OCI-LY3 (cell line): ENCODE results near the gene ABCD3.
A peak's percentile ranks its signal among the peaks of the same experiment; 100 is the strongest.

Experiments used
- H2AFZ ChIP-seq: fragments of 200-600, 300-600 bp; shearing (Covaris generic); 2 replicates; pipeline ENCODE4 v1.6.0; 2014; ENCODE audit warnings: antibody characterized with exemption, low read depth, low read length
- H3K27ac ChIP-seq: fragments of 200-600, 300-600 bp; sonication (generic); 2 replicates; pipeline ENCODE4 v1.5.1; 2014; ENCODE audit warnings: mild to moderate bottlenecking, low read length, moderate library complexity, mixed read lengths
- H3K27me3 ChIP-seq: fragments of 200-600, 300-600 bp; sonication (generic); 2 replicates; pipeline ENCODE4 v1.6.1; 2014; ENCODE audit warnings: low read depth, low read length, mixed read lengths
- H3K36me3 ChIP-seq: fragments of 200-600, 300-600 bp; sonication (generic); replicated peaks from 2 replicates; pipeline ENCODE3; 2014; ENCODE audit warnings: low read depth, low read length, mixed read lengths
- H3K4me1 ChIP-seq: fragments of 300-600, 200-600 bp; sonication (generic); 2 replicates; pipeline ENCODE4 v1.6.1; 2014; ENCODE audit warnings: low read length, mixed read lengths
- H3K4me2 ChIP-seq: fragments of 200-600, 300-600 bp; sonication (generic); 2 replicates; pipeline ENCODE4 v1.6.1; 2014; ENCODE audit warnings: low read length, mixed read lengths
- H3K4me3 ChIP-seq: fragments of 300-600, 200-600 bp; sonication (generic); 2 replicates; pipeline ENCODE4 v1.5.1; 2014; ENCODE audit warnings: antibody characterized with exemption, mild to moderate bottlenecking, low read length, moderate library complexity
- H3K79me2 ChIP-seq: fragments of 300-600, 200-600 bp; shearing (Covaris generic); 2 replicates; pipeline ENCODE4 v1.6.1; 2014; ENCODE audit warnings: mild to moderate bottlenecking, low read length, mixed read lengths
- H3K9ac ChIP-seq: fragments of 300-600, 200-600 bp; shearing (Covaris generic); 2 replicates; pipeline ENCODE4 v1.6.0; 2014; ENCODE audit warnings: mild to moderate bottlenecking, low read length, moderate library complexity
- H3K9me3 ChIP-seq: fragments of 200-600, 300-600 bp; shearing (Covaris generic); 2 replicates; pipeline ENCODE4 v1.6.1; 2014; ENCODE audit warnings: low read length, mixed read lengths; ENCODE audit not compliant: insufficient read depth
- H4K20me1 ChIP-seq: fragments of 200-600, 300-600 bp; sonication (generic); 2 replicates; pipeline ENCODE4 v1.6.1; 2016; ENCODE audit warnings: low read length, mixed read lengths; ENCODE audit not compliant: insufficient read depth
- EZH2phosphoT487 ChIP-seq: fragments of 200-600 bp; shearing (Covaris generic); IDR thresholded peaks from 2 replicates; pipeline ENCODE4 v1.6.1; 2018; ENCODE audit warnings: antibody characterized with exemption, mixed run types, low read depth
- TF ChIP-seq, protein P1 (sequence below): fragments of 200-600, 300-600 bp; sonication (generic); IDR thresholded peaks from 2 replicates; pipeline ENCODE4 v1.5.1; 2014; ENCODE audit warnings: antibody characterized with exemption, low read length, low read depth

Gene ABCD3

DNA sequence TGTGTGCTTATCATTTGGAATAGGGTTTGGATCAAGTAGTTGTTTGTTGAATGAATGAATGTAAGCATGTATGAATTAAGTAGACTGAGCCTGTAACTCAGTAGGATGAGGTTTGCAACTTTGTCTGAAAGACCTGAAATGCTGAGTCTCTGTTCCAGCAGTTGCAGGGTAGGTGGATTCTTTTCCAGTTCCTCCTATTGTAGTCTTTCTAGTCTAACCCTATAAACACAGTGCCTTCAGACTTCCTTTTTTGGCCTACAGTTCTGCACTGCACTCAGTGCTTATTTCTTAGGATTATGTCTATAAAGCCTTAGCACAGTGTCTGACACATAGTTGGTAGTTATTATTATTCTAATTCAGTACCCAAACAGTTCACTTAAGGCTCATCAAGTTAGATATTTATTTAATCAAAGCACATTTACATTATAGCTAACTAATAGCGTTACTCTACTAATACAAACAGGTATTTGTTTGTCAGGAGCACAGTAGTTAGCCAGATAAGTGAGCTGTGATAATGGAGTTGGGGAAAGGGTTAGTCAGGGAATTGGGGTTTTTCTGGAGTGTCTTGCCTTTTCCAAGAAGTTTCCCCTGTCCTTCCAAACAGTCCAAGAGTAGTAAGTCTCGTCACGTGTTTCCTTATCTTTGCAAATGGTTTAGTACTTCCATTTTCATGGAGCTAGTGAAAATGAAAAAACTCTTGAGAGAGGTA lies 45.0 kb downstream of the ABCD3 start:
- Histone ChIP-seq H3K36me3 (no peaks in the 10 kb centered on the region), H3K4me1 (no peaks in the 10 kb centered on the region), H3K9me3 (no peaks in the 10 kb centered on the region), H3K27me3 (no peaks in the 10 kb centered on the region), H3K79me2 (no peaks in the 10 kb centered on the region), H3K27ac (no peak overlapping the region), H2AFZ (no peak overlapping the region), H3K4me3 (no peak overlapping the region), H3K9ac (no peak overlapping the region), H3K4me2 (no peak overlapping the region), H4K20me1 (no peaks in the 10 kb centered on the region)
- TF ChIP-seq, protein P1, sequence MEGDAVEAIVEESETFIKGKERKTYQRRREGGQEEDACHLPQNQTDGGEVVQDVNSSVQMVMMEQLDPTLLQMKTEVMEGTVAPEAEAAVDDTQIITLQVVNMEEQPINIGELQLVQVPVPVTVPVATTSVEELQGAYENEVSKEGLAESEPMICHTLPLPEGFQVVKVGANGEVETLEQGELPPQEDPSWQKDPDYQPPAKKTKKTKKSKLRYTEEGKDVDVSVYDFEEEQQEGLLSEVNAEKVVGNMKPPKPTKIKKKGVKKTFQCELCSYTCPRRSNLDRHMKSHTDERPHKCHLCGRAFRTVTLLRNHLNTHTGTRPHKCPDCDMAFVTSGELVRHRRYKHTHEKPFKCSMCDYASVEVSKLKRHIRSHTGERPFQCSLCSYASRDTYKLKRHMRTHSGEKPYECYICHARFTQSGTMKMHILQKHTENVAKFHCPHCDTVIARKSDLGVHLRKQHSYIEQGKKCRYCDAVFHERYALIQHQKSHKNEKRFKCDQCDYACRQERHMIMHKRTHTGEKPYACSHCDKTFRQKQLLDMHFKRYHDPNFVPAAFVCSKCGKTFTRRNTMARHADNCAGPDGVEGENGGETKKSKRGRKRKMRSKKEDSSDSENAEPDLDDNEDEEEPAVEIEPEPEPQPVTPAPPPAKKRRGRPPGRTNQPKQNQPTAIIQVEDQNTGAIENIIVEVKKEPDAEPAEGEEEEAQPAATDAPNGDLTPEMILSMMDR: no peak
- no peak for TF ChIP-seq EZH2phosphoT487

DNA sequence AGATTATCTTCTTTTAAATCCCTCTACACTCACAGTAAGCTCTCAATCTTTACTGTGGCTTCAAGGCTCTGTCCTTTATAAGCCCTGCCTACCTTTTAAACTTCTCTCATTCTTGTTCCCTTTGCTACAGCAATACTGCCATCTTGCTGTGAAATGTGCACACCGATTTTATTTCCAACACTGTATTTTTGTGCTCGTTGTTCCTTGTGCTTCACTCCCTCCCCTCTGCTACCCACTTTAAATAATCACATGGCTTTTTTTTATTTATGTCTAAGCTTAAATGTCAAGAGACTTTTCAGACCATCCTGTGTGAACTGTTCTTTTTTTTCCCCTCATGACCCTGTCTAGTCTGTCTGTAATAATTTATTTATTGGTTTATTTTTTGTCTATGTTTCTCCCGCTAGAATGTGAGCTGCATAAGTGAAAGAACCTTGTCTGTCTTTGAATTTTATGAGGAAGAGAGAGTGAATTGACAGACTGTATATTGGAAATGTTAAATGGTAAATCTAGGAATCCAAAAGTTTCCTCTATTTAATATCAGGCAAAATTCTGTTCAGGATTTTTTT lies 45.7 kb downstream of the ABCD3 start:
- H3K9me3 ChIP-seq: no peaks in the 10 kb centered on the region
- H3K9ac ChIP-seq: no peak overlapping the region
- no peak overlapping the region for H3K27ac ChIP-seq
- H3K4me3 ChIP-seq: no peak overlapping the region
- H4K20me1 ChIP-seq: no peaks in the 10 kb centered on the region
- H3K4me2 ChIP-seq: no peak overlapping the region
- H3K79me2 ChIP-seq: no peaks in the 10 kb centered on the region
- TF ChIP-seq, protein P1: peak; percentile 59
- no peak for TF ChIP-seq EZH2phosphoT487
- no peaks in the 10 kb centered on the region for H3K4me1 ChIP-seq
- H3K27me3 ChIP-seq: no peaks in the 10 kb centered on the region
- no peaks in the 10 kb centered on the region for H3K36me3 ChIP-seq
- no peak overlapping the region for H2AFZ ChIP-seq

DNA sequence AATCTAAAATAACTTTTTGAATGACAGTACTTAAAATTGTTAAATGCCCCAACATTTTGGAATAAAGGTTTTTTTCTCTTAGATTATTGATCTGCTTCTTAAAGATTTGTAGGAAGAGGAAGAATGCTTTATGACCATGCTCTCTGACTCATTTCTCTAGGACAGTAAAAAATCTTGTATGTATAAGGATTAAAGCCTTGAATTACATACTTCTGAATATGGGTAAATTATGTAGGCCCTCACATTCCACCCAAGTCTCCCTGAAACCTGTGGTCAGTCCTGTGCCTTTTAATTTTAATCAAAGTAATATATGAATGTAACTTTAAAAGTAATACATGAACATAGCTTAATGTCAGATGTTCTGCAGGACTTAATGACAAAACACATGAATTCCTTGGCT lies 50.5 kb downstream of the ABCD3 start:
- Histone ChIP-seq H3K4me3 (no peak overlapping the region), H2AFZ (no peak overlapping the region), H3K4me1 (no peaks in the 10 kb centered on the region), H3K9me3 (no peaks in the 10 kb centered on the region), H3K36me3 (no peaks in the 10 kb centered on the region), H3K4me2 (no peak overlapping the region), H4K20me1 (no peaks in the 10 kb centered on the region), H3K9ac (no peak overlapping the region), H3K79me2 (no peaks in the 10 kb centered on the region), H3K27me3 (no peaks in the 10 kb centered on the region), H3K27ac (no peak overlapping the region)
- TF ChIP-seq, protein P1: no peak
- no peak for TF ChIP-seq EZH2phosphoT487

DNA sequence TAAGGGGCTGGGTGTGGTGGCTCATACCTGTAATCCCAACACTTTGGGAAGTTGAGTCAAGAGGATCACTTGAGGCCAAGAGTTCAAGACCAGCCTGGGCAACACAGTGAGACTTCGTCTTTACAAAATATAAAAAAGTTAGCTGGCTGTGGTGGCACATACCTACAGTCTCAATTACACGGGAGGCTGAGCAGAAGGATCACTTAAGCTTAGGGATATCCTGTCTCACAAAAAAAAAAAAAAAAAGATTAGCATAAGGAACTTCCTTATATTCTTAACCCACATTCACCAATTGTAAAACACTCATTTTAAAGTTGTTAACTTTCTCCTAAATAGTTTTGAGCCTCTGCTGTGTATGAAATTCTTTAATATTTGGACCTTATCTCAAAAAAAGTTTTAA lies 53.1 kb downstream of the ABCD3 start:
- Histone ChIP-seq H3K9me3 (no peaks in the 10 kb centered on the region), H3K9ac (no peak overlapping the region)

More for the DNA sequence above, 53.1 kb downstream of the ABCD3 start:
- Histone ChIP-seq H3K4me2 (no peak overlapping the region), H3K4me1 (no peaks in the 10 kb centered on the region), H2AFZ (no peak overlapping the region), H3K79me2 (no peaks in the 10 kb centered on the region), H3K36me3 (no peaks in the 10 kb centered on the region), H3K27ac (no peak overlapping the region), H3K4me3 (no peak overlapping the region), H4K20me1 (no peaks in the 10 kb centered on the region), H3K27me3 (no peaks in the 10 kb centered on the region)
- TF ChIP-seq EZH2phosphoT487: no peak
- TF ChIP-seq, protein P1: no peak
